Muscle of leg (tissue), 11 donors: ENCODE results near the gene MACROH2A1. TPM values are rescaled to one million over a fixed set of nuclear protein-coding genes. Genes with fewer than 3 reads are reported as not detected.

Experiments used
- DNase-seq: peaks from one replicate; pipeline ENCODE4 v3.0.0; 2013
- H3K27ac ChIP-seq: one replicate; pipeline ENCODE4 v1.5.1; 2013; ENCODE audit warnings: mild to moderate bottlenecking, low read length, control low read depth
- H3K27me3 ChIP-seq: one replicate; pipeline ENCODE4 v1.6.1; 2013; ENCODE audit warnings: low read length; ENCODE audit not compliant: control insufficient read depth, insufficient read depth
- H3K36me3 ChIP-seq: one replicate; pipeline ENCODE4 v1.6.1; 2013; ENCODE audit warnings: low read length; ENCODE audit not compliant: control insufficient read depth, insufficient read depth
- H3K4me1 ChIP-seq: one replicate; pipeline ENCODE4 v1.6.1; 2013; ENCODE audit warnings: low read length; ENCODE audit not compliant: control insufficient read depth, insufficient read depth
- H3K4me3 ChIP-seq: one replicate; pipeline ENCODE4 v1.5.1; 2013; ENCODE audit warnings: low read length, control low read depth
- H3K9me3 ChIP-seq: replicated peaks from 2 replicates; pipeline ENCODE4 v1.6.1; 2013; ENCODE audit warnings: low read depth, low read length; ENCODE audit not compliant: control insufficient read depth
- WGBS: methylation state at CpG from one replicate; pipeline ENCODE4 v1.1.5; 2013; ENCODE audit warnings: missing lambda C conversion rate; ENCODE audit not compliant: insufficient coverage; 5-methylcytosine and 5-hydroxymethylcytosine counted together
- polyA plus RNA-seq, 8 donors: library from polyadenylated mRNA; unstranded; fragments of 120-200 nt; gene quantifications; one replicate each; pipeline versions ENCODE4 v1.2.1 to v1.2.3, GENCODE V29; 2013; ENCODE audit warnings: inconsistent platforms in 1 of 8, low replicate concordance in 1 of 8; ENCODE audit not compliant: insufficient read length in 8 of 8, insufficient read depth in 1 of 8
- total RNA-seq: library from RNA; stranded (reverse); fragments of 120-200 nt; gene quantifications from one replicate; pipeline ENCODE4 v1.2.4, GENCODE V29; 2013

Gene MACROH2A1
- total and polyA plus RNA-seq, 9 donors = 103 to 117 (median 111) TPM

DNA sequence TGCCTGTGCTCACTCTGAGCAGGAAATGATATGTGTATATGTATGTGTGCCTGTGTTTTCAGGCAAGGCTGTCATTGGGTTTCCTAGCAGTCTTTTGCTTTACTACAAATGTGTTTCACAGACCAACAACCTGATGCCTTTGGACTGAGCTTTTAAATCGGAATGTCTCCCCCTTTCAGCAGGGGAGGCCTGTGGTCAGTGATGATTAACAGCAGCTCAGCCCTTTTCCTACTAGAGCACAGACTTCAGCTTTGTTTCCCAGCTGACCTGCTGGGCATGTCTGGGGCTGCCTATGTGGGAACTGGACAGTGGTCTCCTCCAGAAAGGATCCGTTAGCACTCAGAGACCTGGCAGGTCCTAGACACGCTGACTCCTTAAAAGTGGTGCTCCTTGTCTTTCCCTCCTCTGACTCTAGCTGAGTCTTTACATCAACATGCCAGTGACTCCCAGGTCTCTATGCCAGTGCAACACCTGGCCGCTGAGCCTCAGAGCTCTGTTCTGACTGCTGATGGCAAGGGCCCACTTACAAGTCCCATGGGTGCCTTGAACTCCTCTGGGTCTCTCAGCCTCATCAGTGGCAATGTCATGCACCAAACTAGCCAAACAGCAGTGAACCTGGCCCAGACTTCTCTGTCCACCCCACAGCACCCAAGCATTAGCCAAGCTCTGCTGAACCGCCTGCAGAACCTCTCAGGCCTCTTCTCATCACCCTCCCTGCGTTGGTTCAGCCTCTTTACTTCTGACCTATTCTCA is 7.7 kb downstream of the MACROH2A1 start:
- H3K27ac ChIP-seq = no peak overlapping the region
- H3K9me3 ChIP-seq = no peaks in the 10 kb centered on the region
- peak; percentile 51 for DNase-seq
- H3K4me1 ChIP-seq = peaks cover 39% of the 10 kb centered on the region
- H3K36me3 ChIP-seq = peaks cover 51% of the 10 kb centered on the region
- no peak overlapping the region for H3K4me3 ChIP-seq
- H3K27me3 ChIP-seq = no peaks in the 10 kb centered on the region
- WGBS = 64% methylated on average over 6 of the region's 6 CpGs

DNA sequence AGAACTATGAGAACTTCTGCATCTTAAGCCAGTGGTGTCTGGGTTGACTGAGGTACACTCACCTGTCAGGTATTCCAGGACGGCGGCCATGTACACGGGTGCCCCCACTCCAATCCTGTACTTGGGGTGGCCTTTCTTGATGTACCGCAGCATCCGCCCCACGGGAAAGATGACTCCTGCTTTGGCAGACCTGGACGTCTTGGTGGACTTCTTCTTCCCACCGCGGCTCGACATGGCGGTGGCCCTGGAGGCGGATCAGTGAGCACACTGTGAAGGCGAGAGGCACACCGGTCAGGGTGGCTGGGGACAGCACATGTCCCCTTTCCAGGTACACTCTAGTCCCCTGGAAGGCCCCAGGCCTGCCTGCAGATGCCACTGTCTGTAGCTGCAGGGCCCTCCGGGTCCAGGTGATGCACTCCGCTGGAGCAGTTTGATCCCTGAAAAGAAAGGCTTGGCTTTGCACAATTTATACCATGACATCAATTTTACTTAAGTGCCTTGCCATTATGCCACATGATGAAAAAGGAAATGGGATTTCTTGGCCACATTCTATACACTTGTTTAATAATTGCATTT is 10.1 kb downstream of the MACROH2A1 start:
- Histone ChIP-seq H3K36me3 (peaks cover 72% of the 10 kb centered on the region), H3K4me1 (peaks cover 43% of the 10 kb centered on the region), H3K27ac (no peak overlapping the region), H3K4me3 (no peak overlapping the region), H3K9me3 (no peaks in the 10 kb centered on the region), H3K27me3 (no peaks in the 10 kb centered on the region)
- DNase-seq = no peak
- 88% methylated on average over 14 of the region's 16 CpGs for WGBS

DNA sequence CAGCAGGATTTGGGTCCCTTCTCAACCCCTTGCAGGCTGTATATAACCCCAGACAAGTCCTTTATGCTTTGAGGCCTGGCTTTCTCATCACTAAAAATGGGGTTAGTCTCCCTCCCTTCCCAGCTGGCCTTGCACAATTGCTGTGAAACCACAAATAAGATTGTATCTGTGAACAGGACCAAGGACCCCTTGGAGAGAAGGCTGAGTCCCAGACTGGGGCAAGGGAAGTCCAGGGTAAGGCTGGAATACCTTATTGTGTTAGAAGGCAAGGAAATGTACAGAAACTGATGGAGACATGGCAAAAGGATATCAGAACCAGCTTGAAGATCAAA is 11.4 kb downstream of the MACROH2A1 start:
- Histone ChIP-seq H3K9me3 (no peaks in the 10 kb centered on the region), H3K36me3 (peaks cover 75% of the 10 kb centered on the region), H3K27me3 (no peaks in the 10 kb centered on the region), H3K27ac (peak overlapping the region; percentile 63), H3K4me1 (peaks cover 42% of the 10 kb centered on the region), H3K4me3 (no peak overlapping the region)
- DNase-seq = no peak

DNA sequence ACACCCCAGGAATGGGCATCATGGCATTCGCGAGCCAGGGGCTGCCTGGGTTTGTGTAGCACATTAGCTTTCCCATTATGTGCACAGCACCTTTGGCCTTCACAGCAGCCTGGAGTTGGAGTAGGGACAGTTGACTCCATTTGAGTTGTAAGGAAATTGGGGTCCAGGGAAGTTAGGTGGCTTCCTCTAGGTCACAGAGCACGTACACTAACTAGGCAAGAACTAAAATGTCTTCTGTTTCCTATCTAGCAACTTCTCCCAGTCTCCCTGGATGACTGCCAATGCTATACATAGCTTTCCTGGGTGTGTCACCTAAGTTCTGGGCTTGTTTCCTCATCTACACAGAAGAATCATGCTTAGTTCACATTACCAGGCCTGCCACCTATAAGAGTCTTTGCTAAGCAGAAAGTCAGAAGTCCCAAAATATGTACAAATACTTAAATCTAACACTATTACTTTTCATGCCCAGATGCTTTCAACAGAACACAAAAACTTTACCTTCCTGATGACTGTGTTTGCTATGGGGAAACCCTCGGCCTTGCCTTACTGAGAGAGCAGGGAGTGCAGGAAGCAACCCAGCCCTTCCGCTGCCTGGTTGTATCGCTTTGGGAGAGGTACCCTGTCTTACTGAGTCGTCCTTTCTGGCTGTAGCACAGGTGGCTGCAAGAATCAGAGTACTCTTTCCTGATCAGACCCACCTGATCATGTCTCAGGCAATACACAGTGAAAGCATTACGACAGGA is 12.0 kb downstream of the MACROH2A1 start:
- Histone ChIP-seq H3K27ac (peak overlapping the region; percentile 63), H3K4me1 (peaks cover 39% of the 10 kb centered on the region), H3K4me3 (no peak overlapping the region), H3K27me3 (no peaks in the 10 kb centered on the region), H3K36me3 (peaks cover 74% of the 10 kb centered on the region), H3K9me3 (no peaks in the 10 kb centered on the region)
- WGBS = 63% methylated on average over 4 of the region's 8 CpGs
- DNase-seq = peak; percentile 89

DNA sequence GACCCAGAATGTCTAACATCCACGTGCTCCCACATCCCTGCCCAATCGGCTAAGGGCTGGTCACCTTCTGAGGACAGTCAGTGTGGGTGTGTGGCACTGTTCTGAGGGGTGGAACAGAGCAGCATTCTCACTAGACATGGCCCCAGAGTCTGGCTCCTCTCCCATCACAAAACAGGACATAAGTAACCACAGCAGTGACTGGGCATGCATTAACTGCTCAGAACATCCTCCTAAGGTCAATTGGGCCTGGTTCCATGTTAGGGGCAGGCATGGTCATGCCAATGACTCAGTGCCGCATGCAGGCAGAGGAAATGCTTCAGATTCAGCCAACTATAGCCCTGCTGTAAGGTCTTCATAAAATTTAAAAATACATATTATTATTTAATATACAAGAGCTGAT is 12.9 kb downstream of the MACROH2A1 start:
- no CpG with 5 or more reads among the region's 3 CpGs for WGBS

DNA sequence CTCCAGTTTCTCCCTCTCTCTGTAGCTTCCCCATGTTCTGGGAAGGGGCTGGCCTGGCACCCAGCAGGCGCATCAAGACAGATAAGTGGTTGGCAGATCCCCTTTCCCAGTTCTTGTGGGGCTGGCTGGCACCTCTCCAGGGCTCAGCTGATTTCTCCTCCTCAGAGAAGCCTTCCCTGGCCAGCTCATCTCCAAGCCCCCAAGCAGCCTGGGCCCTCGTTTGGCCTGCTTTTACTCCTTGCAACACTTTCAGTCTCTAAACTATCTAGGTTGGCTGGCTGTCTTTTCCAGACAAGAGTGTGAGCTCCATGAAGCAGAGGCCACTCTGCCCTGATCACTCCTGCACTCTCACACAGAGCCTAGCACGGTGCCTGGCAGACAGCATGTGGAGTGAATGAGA is 13.5 kb downstream of the MACROH2A1 start:
- Histone ChIP-seq H3K27ac (no peak overlapping the region), H3K9me3 (no peaks in the 10 kb centered on the region), H3K27me3 (no peaks in the 10 kb centered on the region), H3K36me3 (peaks cover 75% of the 10 kb centered on the region), H3K4me1 (peaks cover 30% of the 10 kb centered on the region), H3K4me3 (no peak overlapping the region)
- WGBS = 50% methylated on average over 1 of the region's 3 CpGs
- DNase-seq = no peak

More for the DNA sequence above, 12.9 kb downstream of the MACROH2A1 start:
- peaks cover 75% of the 10 kb centered on the region for H3K36me3 ChIP-seq
- H3K27ac ChIP-seq = peak overlapping the region; percentile 62
- no peaks in the 10 kb centered on the region for H3K27me3 ChIP-seq
- no peak overlapping the region for H3K4me3 ChIP-seq
- H3K4me1 ChIP-seq = peaks cover 32% of the 10 kb centered on the region
- H3K9me3 ChIP-seq = no peaks in the 10 kb centered on the region
- no peak for DNase-seq

DNA sequence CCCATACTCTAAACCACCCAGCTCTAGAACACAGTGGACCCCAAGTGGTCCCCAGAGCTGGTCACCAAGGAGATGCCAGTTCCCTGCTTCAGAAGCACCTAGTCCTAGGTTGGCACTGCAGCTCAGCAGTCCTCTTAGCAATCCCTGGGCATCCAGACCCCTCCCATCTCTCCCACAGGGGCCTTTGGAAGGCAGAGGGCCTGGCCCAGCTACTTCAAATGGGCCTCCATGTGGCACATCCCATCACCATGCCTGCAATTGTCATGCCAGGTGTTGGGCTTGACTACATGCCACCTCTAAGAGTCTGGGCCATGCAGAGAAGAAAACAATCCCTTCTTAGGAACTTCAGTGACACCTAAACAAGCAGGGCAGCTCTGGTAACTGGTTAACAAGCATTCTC is 14.1 kb downstream of the MACROH2A1 start:
- no peak for DNase-seq
- Histone ChIP-seq H3K9me3 (no peaks in the 10 kb centered on the region), H3K36me3 (peaks cover 74% of the 10 kb centered on the region), H3K27me3 (no peaks in the 10 kb centered on the region), H3K4me1 (peaks cover 28% of the 10 kb centered on the region), H3K27ac (no peak overlapping the region), H3K4me3 (no peak overlapping the region)

DNA sequence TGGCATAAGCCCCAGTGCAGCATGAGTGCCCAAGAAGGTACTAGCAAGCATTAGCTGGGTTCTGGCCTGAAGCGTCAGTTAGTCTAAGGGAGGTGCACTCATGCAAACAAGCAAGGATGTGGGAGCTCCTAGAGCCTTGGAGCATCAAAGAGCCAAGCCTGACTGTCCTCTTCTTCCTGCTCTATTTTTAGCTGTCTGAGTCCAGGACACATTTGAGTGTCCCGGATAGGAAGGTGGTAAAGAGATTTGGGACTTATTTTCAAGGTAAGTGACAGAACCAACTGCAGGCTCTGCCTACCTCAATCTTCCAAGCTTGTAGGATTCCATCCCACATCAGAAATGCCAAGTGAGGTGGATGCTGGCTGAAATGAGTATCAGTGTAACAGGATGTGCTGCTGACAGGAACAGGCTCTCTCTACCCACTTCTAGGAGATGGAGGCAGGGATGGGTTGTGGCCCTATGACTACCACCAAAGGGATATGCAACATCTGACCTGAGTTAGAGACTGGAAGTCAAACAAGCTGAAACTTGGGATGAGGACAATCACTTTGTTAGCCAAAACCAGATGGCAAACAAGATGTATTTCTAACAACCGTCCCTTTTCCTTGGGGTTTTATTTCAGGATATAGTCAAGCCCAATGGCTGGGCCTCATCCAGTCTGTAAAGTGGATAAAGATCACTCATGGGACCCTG is 15.1 kb downstream of the MACROH2A1 start:
- no peak overlapping the region for H3K27ac ChIP-seq
- H3K36me3 ChIP-seq = peaks cover 74% of the 10 kb centered on the region
- H3K4me1 ChIP-seq = peaks cover 36% of the 10 kb centered on the region
- DNase-seq = no peak
- 83% methylated on average over 1 of the region's 3 CpGs for WGBS
- H3K4me3 ChIP-seq = no peak overlapping the region
- H3K9me3 ChIP-seq = no peaks in the 10 kb centered on the region
- H3K27me3 ChIP-seq = no peaks in the 10 kb centered on the region

DNA sequence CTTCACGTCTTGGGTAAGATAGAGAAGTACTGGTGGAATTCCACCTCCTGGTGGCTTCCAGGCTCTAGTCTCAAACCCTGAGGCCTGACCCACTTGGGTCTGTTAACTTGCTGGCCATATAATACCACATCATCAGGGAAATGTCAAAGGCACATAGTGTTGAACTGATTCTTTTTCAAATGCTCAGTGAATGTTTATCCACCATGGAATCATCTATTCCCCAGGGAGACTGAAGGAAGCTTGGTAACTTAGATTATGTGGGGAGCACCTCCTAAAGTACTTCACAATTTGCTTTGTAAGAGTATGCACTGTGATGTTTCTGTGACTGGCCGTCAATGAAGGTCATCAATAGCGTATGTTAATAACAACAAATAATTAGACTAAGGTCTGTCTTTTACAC is 16.1 kb downstream of the MACROH2A1 start:
- Histone ChIP-seq H3K4me3 (no peak overlapping the region), H3K4me1 (peaks cover 41% of the 10 kb centered on the region), H3K27me3 (no peaks in the 10 kb centered on the region), H3K36me3 (peaks cover 74% of the 10 kb centered on the region), H3K27ac (no peak overlapping the region), H3K9me3 (no peaks in the 10 kb centered on the region)
- DNase-seq = no peak
- WGBS = 40% methylated on average over 1 of the region's 3 CpGs
